ENCODE measurements around the gene TMEM187. TPM values are rescaled to one million over a fixed set of nuclear protein-coding genes. Genes with fewer than 3 reads are reported as not detected.
A peak's percentile ranks its signal among the peaks of the same experiment; 100 is the strongest.

TMEM187 gene
- total RNA-seq, 1 donor from 2014 or later: 8.6 TPM

DNA sequence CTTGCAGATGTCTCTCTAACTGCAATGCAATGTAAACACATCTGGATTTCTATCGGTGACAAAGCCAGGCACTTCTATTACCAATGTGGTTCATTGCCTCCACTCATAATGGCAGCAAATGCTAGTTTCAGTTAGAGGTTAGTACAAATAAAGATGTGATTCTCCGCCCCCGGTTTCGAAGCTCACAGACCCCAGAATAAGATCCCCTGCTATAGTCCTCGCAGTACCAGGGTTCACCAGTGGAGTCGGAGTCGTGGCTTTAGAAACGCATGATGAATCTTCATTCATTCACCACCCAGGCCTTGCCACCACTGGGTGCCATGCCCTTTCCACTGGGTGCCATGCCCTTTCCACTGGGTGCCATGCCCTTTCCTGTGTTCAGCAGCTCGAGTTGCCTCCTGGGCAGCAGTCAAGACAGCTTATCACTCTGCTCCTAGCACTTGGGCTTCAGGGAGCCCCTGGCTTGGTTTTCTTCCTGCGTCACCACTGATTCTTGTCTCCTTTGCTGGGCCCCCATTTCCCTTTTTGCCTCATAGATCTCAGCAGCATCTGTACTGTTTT, 34.2 kb upstream of the TMEM187 start:
- Histone ChIP-seq H3K9ac (ENCODE audit: low read length) (no peak overlapping the region), H2AFZ (ENCODE audit: low read depth, low read length) (no peak overlapping the region), H3K36me3 (ENCODE audit: insufficient read depth, low read length) (no peaks in the 10 kb centered on the region), H3K79me2 (ENCODE audit: insufficient read depth, low read length) (peaks cover 15% of the 10 kb centered on the region), H4K20me1 (ENCODE audit: insufficient read depth, low read length) (no peaks in the 10 kb centered on the region), H3K9me3 (ENCODE audit: insufficient read depth, low read depth, low read length) (no peaks in the 10 kb centered on the region), H3K27ac (ENCODE audit: low read depth, low read length) (no peak overlapping the region), H3K4me1 (ENCODE audit: insufficient read depth, low read length) (peaks cover under 1% of the 10 kb centered on the region), H3K27me3 (ENCODE audit: insufficient read depth, low read length) (no peaks in the 10 kb centered on the region), H3K4me2 (ENCODE audit: low read length) (no peak overlapping the region), H3K4me3 (ENCODE audit: insufficient read depth, low read depth, low read length) (no peak overlapping the region)
- Mint-ChIP-seq H3K9me3 (ENCODE audit: unreplicated experiment) (no peaks in the 10 kb centered on the region), H3K4me3 (ENCODE audit: unreplicated experiment) (no peak overlapping the region), H3K27me3 (ENCODE audit: low read depth, unreplicated experiment) (no peaks in the 10 kb centered on the region), H3K36me3 (ENCODE audit: low read depth, unreplicated experiment) (no peaks in the 10 kb centered on the region), H3K4me1 (ENCODE audit: low read depth, unreplicated experiment) (no peaks in the 10 kb centered on the region), H3K27ac (ENCODE audit: unreplicated experiment) (no peak overlapping the region)
- peak; percentile 86 for FAIRE-seq
- DNase-seq (ENCODE audit: low read depth): no peak
- no peak for TF ChIP-seq EZH2 (IDR thresholded peaks at IDR 0.05; ENCODE audit: insufficient read depth, low read length)
- TF ChIP-seq, protein P1, sequence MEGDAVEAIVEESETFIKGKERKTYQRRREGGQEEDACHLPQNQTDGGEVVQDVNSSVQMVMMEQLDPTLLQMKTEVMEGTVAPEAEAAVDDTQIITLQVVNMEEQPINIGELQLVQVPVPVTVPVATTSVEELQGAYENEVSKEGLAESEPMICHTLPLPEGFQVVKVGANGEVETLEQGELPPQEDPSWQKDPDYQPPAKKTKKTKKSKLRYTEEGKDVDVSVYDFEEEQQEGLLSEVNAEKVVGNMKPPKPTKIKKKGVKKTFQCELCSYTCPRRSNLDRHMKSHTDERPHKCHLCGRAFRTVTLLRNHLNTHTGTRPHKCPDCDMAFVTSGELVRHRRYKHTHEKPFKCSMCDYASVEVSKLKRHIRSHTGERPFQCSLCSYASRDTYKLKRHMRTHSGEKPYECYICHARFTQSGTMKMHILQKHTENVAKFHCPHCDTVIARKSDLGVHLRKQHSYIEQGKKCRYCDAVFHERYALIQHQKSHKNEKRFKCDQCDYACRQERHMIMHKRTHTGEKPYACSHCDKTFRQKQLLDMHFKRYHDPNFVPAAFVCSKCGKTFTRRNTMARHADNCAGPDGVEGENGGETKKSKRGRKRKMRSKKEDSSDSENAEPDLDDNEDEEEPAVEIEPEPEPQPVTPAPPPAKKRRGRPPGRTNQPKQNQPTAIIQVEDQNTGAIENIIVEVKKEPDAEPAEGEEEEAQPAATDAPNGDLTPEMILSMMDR (IDR thresholded peaks at IDR 0.05; ENCODE audit: insufficient read depth, low read depth, low read length): no peak

DNA sequence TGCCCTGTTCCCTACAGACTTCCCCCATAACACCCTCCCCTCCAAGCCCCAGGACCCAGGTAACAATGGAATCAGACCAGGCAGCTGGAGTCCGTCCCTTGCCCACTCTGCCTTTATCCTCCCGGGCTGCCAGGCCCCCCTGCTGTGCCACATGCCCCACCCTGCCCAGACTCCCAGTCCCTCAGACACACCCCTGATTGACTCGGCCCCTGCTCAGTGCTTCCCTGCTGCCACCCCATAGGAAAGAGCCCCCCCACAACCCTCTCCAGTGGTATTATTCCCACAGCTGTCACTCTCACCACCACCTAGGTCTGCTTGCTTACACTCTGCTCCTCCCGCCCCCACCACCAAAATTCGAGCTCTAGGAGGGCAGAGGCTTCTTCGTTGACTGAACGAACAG, 33.0 kb upstream of the TMEM187 start:
- H3K36me3 ChIP-seq (ENCODE audit: insufficient read depth, low read length): no peaks in the 10 kb centered on the region
- no peaks in the 10 kb centered on the region for H4K20me1 ChIP-seq (ENCODE audit: insufficient read depth, low read length)
- no peak overlapping the region for H2AFZ ChIP-seq (ENCODE audit: low read depth, low read length)
- no peak overlapping the region for H3K27ac Mint-ChIP-seq (ENCODE audit: unreplicated experiment)
- TF ChIP-seq EZH2 (IDR thresholded peaks at IDR 0.05; ENCODE audit: insufficient read depth, low read length): no peak
- TF ChIP-seq, protein P1 (IDR thresholded peaks at IDR 0.05; ENCODE audit: insufficient read depth, low read depth, low read length): no peak
- H3K27ac ChIP-seq (ENCODE audit: low read depth, low read length): no peak overlapping the region
- no peaks in the 10 kb centered on the region for H3K4me1 Mint-ChIP-seq (ENCODE audit: low read depth, unreplicated experiment)
- no peak overlapping the region for H3K9ac ChIP-seq (ENCODE audit: low read length)
- no peak overlapping the region for H3K4me2 ChIP-seq (ENCODE audit: low read length)
- H3K27me3 ChIP-seq (ENCODE audit: insufficient read depth, low read length): no peaks in the 10 kb centered on the region
- FAIRE-seq (no peak), DNase-seq (ENCODE audit: low read depth) (no peak)
- H3K4me3 ChIP-seq (ENCODE audit: insufficient read depth, low read depth, low read length): no peak overlapping the region
- peaks cover 2% of the 10 kb centered on the region for H3K79me2 ChIP-seq (ENCODE audit: insufficient read depth, low read length)
- no peaks in the 10 kb centered on the region for H3K27me3 Mint-ChIP-seq (ENCODE audit: low read depth, unreplicated experiment)
- no peaks in the 10 kb centered on the region for H3K4me1 ChIP-seq (ENCODE audit: insufficient read depth, low read length)
- no peaks in the 10 kb centered on the region for H3K9me3 ChIP-seq (ENCODE audit: insufficient read depth, low read depth, low read length)
- H3K36me3 Mint-ChIP-seq (ENCODE audit: low read depth, unreplicated experiment): no peaks in the 10 kb centered on the region
- no peak overlapping the region for H3K4me3 Mint-ChIP-seq (ENCODE audit: unreplicated experiment)
- no peaks in the 10 kb centered on the region for H3K9me3 Mint-ChIP-seq (ENCODE audit: unreplicated experiment)
